ENCODE data around the gene C16orf54. TPM values are rescaled to one million over a fixed set of nuclear protein-coding genes. Genes with fewer than 3 reads are reported as not detected.

Gene C16orf54
- total RNA-seq, 4 donors from 2014 or later: 0.32 to 2.7 (median 1.3) TPM

GRCh38 chr16:29745121-29745852 lies 503 bp downstream of the C16orf54 start:
- H3K36me3 ChIP-seq: no peaks in the 10 kb centered on the region
- peaks cover 22% of the 10 kb centered on the region for H3K27me3 ChIP-seq
- peak overlapping the region in 1 of 4 donors; percentile 42 for H3K27ac ChIP-seq
- no peaks in the 10 kb centered on the region for H3K9me3 ChIP-seq
- ATAC-seq: no peak
- no peaks in the 10 kb centered on the region for H3K4me1 ChIP-seq
- H3K4me3 ChIP-seq: peak overlapping the region; percentile 17 to 42
- whole genome bisulfite sequencing, 2 donors (ENCODE audit: low coverage in 1 of 2): 59 to 70% methylated on average over 3 to 4 of the region's 16 CpGs
- TF ChIP-seq POLR2A (IDR thresholded peaks at IDR 0.05) (no peak), EP300 (IDR thresholded peaks at IDR 0.05) (no peak), CTCF (IDR thresholded peaks at IDR 0.05) (no peak), POLR2AphosphoS5 (IDR thresholded peaks at IDR 0.05) (no peak)

GRCh38 chr16:29744541-29745101 lies 1.2 kb downstream of the C16orf54 start:
- H3K4me1 ChIP-seq: no peaks in the 10 kb centered on the region
- no peaks in the 10 kb centered on the region for H3K36me3 ChIP-seq
- peak overlapping the region in 1 of 4 donors; percentile 4 for H3K27ac ChIP-seq
- no peak for ATAC-seq
- no peak for TF ChIP-seq POLR2AphosphoS5 (IDR thresholded peaks at IDR 0.05)
- no peak for TF ChIP-seq EP300 (IDR thresholded peaks at IDR 0.05)
- no peak for TF ChIP-seq CTCF (IDR thresholded peaks at IDR 0.05)
- TF ChIP-seq POLR2A (IDR thresholded peaks at IDR 0.05): no peak
- no peaks in the 10 kb centered on the region for H3K9me3 ChIP-seq
- 87% methylated on average over 5 of the region's 20 CpGs; no CpG with 5 or more reads in 1 of the 2 donors for WGBS, 2 donors (ENCODE audit: low coverage in 1 of 2)
- peaks cover 22% of the 10 kb centered on the region for H3K27me3 ChIP-seq
- peak overlapping the region in 1 of 2 donors; percentile 42 for H3K4me3 ChIP-seq

- no peak for ATAC-seq
- peaks cover 22% of the 10 kb centered on the region for H3K27me3 ChIP-seq
- peak overlapping the region in 1 of 2 donors; percentile 42 for H3K4me3 ChIP-seq
- no peak for TF ChIP-seq POLR2A (IDR thresholded peaks at IDR 0.05)
- no peak for TF ChIP-seq CTCF (IDR thresholded peaks at IDR 0.05)
- no peak for TF ChIP-seq POLR2AphosphoS5 (IDR thresholded peaks at IDR 0.05)
- no peak for TF ChIP-seq EP300 (IDR thresholded peaks at IDR 0.05)
- no peaks in the 10 kb centered on the region for H3K4me1 ChIP-seq
- no peaks in the 10 kb centered on the region for H3K36me3 ChIP-seq
- no peaks in the 10 kb centered on the region for H3K9me3 ChIP-seq
- peak overlapping the region in 1 of 4 donors; percentile 4 for H3K27ac ChIP-seq
- 87 to 93% methylated on average over 3 of the region's 21 CpGs for WGBS, 2 donors (ENCODE audit: low coverage in 1 of 2)
Observed at GRCh38 chr16:29743827-29744531, 1.8 kb downstream of the C16orf54 start.

- no peaks in the 10 kb centered on the region for H3K36me3 ChIP-seq
- peaks cover 0 to 5% (median 0%) of the 10 kb centered on the region in 3 donors for H3K9me3 ChIP-seq
- peaks cover 22% of the 10 kb centered on the region for H3K27me3 ChIP-seq
- ATAC-seq: no peak
- TF ChIP-seq POLR2AphosphoS5 (IDR thresholded peaks at IDR 0.05) (no peak), EP300 (IDR thresholded peaks at IDR 0.05) (no peak), CTCF (IDR thresholded peaks at IDR 0.05) (no peak), POLR2A (IDR thresholded peaks at IDR 0.05) (no peak)
- no peak overlapping the region for H3K4me3 ChIP-seq
- WGBS, 2 donors (ENCODE audit: low coverage in 1 of 2): 83% methylated on average over 2 of the region's 5 CpGs; no CpG with 5 or more reads in 1 of the 2 donors
- no peaks in the 10 kb centered on the region for H3K4me1 ChIP-seq
- no peak overlapping the region for H3K27ac ChIP-seq
Observed at GRCh38 chr16:29743475-29743826, 2.3 kb downstream of the C16orf54 start.
